COLO668 (cell line): ENCODE measurements around the gene HOXA6.
A peak's percentile ranks its signal among the peaks of the same experiment; 100 is the strongest.

Experiments
- DNase-seq: peaks from one replicate; lab custom pipeline; 2025; ENCODE audit not compliant: unreplicated experiment; lab: John Stamatoyannopoulos, UW

The HOXA6 gene

GRCh38 chr7:27163288-27164044 is 15.9 kb upstream of the HOXA6 start:
- no peak for DNase-seq

GRCh38 chr7:27162561-27163287 is 15.2 kb upstream of the HOXA6 start:
- DNase-seq = no peak

GRCh38 chr7:27161721-27162560 is 14.4 kb upstream of the HOXA6 start:
- DNase-seq = no peak

- DNase-seq = no peak
These were observed 13.7 kb upstream of the HOXA6 start for GRCh38 chr7:27161214-27161720.

- peak; percentile 91 for DNase-seq
These were observed 13.1 kb upstream of the HOXA6 start for GRCh38 chr7:27160546-27161213.

- no peak for DNase-seq
These were observed 12.6 kb upstream of the HOXA6 start for GRCh38 chr7:27160145-27160545.

- no peak for DNase-seq
These were observed 11.9 kb upstream of the HOXA6 start for GRCh38 chr7:27159266-27160144.

GRCh38 chr7:27158436-27159265 is 11.1 kb upstream of the HOXA6 start:
- no peak for DNase-seq

- DNase-seq = no peak
These were observed 10.3 kb upstream of the HOXA6 start for GRCh38 chr7:27157702-27158431.

GRCh38 chr7:27156916-27157701 is 9.5 kb upstream of the HOXA6 start:
- DNase-seq = no peak

GRCh38 chr7:27156508-27156898 is 8.9 kb upstream of the HOXA6 start, which contains the start of gene HOXA7:
TSS of gene HOXA7 (minus strand) at chr7:27156675. CDS start at chr7:27156545, 130 bp downstream.
- no peak for DNase-seq

- no peak for DNase-seq
These were observed 8.4 kb upstream of the HOXA6 start for GRCh38 chr7:27155816-27156507.

- DNase-seq = no peak
These were observed 7.6 kb upstream of the HOXA6 start for GRCh38 chr7:27154901-27155815.

GRCh38 chr7:27154369-27154768 is 6.8 kb upstream of the HOXA6 start:
- no peak for DNase-seq

- no peak for DNase-seq
These were observed 6.0 kb upstream of the HOXA6 start for GRCh38 chr7:27153526-27153925.
